Prostate gland (tissue), 2 donors: ENCODE results near the gene SLIT2. TPM values are rescaled to one million over a fixed set of nuclear protein-coding genes. Genes with fewer than 3 reads are reported as not detected.

ENCODE experiments used
- DNase-seq: peaks from one replicate; pipeline ENCODE4 v3.0.0-alpha.2; 2019; ENCODE audit warnings: low spot score
- H3K27ac ChIP-seq, 2 donors: fragments of 200-600 bp; sonication (generic); 2 replicates each; pipeline ENCODE4 v1.5.1; 2017 to 2019
- H3K27me3 ChIP-seq: fragments of 200-600 bp; sonication (generic); replicated peaks from 2 replicates; pipeline ENCODE4 v1.5.1; 2019; ENCODE audit not compliant: insufficient read depth
- H3K36me3 ChIP-seq, 2 donors: fragments of 200-600 bp; sonication (generic); 1 replicate in 1 of 2; 2 replicates in 1 of 2; pipeline versions ENCODE4 v1.5.1 to v1.8.1; 2017 to 2019
- H3K4me1 ChIP-seq: fragments of 200-600 bp; sonication (generic); replicated peaks from 2 replicates; pipeline ENCODE4 v1.5.1; 2019
- H3K4me3 ChIP-seq, 2 donors: fragments of 200-600 bp; sonication (generic); 2 replicates each; pipeline ENCODE4 v1.5.1; 2017 to 2019
- H3K9me3 ChIP-seq: fragments of 200-600 bp; sonication (generic); 2 replicates; pipeline ENCODE4 v1.5.1; 2017
- POLR2A ChIP-seq: fragments of 450-650 bp; IDR thresholded peaks from one replicate; pipeline ENCODE4 v1.6.1; 2016; ENCODE audit warnings: antibody characterized with exemption, mild to moderate bottlenecking
- POLR2AphosphoS5 ChIP-seq: sonication (generic); formaldehyde crosslinking; IDR thresholded peaks from one replicate; pipeline ENCODE4 v1.6.1; 2017; ENCODE audit warnings: antibody characterized with exemption
- WGBS: methylation state at CpG from one replicate; pipeline ENCODE4 v1.1.5; 2018; 5-methylcytosine and 5-hydroxymethylcytosine counted together
- intact Hi-C: fragments of 100-400 bp; cut with DNase I; formaldehyde crosslinking; loops from one replicate; pipeline ENCODE4 v1.14.2; 2022
- total RNA-seq, 2 donors: library from RNA; depleted of rRNA; stranded (reverse); fragments of >200 nt; gene quantifications; one replicate each; pipeline ENCODE4 v1.1.0, GENCODE V29; 2016
- TF ChIP-seq, protein P1 (sequence below), 4 experiments: fragments of 200-600 bp in 2 of 4; fragments of 450-650 bp in 2 of 4; sonication (generic) in 2 of 4; IDR thresholded peaks; 1 replicate in 3 of 4; 2 replicates in 1 of 4; pipeline ENCODE4 v1.5.1; 2016 to 2019; ENCODE audit warnings: antibody characterized with exemption in 4 of 4, mild to moderate bottlenecking in 2 of 4, moderate library complexity in 2 of 4

Gene SLIT2
- total RNA-seq, 2 donors from 2014 or later, result 8.5 to 11.0 TPM

DNA sequence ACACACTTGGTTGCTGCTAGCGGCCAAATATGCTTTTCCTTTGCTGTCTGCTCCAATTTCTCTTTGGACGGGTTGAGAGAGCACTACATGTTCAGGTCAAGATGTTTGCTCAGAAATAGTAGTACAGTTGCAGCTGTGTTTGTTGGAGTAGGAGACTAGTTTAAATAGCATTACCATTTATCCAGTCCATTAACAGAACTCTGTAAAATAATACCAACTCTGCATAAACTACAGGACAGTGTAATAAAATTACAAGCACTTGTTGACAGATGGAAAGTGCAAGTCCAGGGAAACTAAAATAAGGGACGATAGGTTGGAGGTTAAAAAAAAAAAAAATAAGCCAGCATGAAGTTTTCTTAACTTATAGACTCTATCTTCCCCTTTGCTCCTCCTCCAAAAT, 20.2 kb downstream of the SLIT2 start:
- Histone ChIP-seq H3K4me1 (no peaks in the 10 kb centered on the region), H3K36me3 (no peaks in the 10 kb centered on the region), H3K27ac (no peak overlapping the region), H3K27me3 (no peaks in the 10 kb centered on the region), H3K9me3 (no peaks in the 10 kb centered on the region), H3K4me3 (no peak overlapping the region)
- DNase-seq, result no peak
- 33% methylated on average over 3 of the region's 3 CpGs for WGBS
- TF ChIP-seq POLR2A (no peak), POLR2AphosphoS5 (no peak)
- TF ChIP-seq, protein P1, sequence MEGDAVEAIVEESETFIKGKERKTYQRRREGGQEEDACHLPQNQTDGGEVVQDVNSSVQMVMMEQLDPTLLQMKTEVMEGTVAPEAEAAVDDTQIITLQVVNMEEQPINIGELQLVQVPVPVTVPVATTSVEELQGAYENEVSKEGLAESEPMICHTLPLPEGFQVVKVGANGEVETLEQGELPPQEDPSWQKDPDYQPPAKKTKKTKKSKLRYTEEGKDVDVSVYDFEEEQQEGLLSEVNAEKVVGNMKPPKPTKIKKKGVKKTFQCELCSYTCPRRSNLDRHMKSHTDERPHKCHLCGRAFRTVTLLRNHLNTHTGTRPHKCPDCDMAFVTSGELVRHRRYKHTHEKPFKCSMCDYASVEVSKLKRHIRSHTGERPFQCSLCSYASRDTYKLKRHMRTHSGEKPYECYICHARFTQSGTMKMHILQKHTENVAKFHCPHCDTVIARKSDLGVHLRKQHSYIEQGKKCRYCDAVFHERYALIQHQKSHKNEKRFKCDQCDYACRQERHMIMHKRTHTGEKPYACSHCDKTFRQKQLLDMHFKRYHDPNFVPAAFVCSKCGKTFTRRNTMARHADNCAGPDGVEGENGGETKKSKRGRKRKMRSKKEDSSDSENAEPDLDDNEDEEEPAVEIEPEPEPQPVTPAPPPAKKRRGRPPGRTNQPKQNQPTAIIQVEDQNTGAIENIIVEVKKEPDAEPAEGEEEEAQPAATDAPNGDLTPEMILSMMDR (IDR thresholded peaks at IDR 0.05), result no peak
- intact Hi-C loops, result no loop called here

DNA sequence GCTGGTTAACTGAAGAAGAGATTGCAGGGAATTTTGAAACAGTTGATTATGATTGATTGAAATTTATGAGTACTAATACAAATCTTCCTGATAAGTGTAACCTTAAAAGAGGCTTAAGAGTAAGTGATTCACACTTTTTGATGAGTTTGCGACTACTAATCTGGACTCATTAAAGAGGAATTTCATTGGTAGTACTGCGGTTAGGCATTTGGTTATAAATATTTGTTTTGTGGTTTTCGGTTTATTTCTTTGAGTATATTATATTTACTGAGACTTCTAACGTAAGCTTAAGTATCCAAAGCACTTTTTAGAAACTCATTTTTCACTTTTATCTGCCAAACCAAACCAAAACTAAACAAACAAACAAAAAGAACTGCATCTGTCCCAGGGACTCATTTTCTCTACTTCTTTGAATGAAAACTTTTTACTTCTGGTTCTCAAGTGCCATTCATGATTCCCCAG, 20.7 kb downstream of the SLIT2 start:
- Histone ChIP-seq H3K27ac (no peak overlapping the region), H3K4me1 (no peaks in the 10 kb centered on the region), H3K9me3 (no peaks in the 10 kb centered on the region), H3K4me3 (no peak overlapping the region), H3K36me3 (no peaks in the 10 kb centered on the region), H3K27me3 (no peaks in the 10 kb centered on the region)
- intact Hi-C loops, result no loop called here
- no peak for TF ChIP-seq POLR2AphosphoS5
- TF ChIP-seq, protein P1 (IDR thresholded peaks at IDR 0.05), result no peak
- no peak for TF ChIP-seq POLR2A
- 39% methylated on average over 4 of the region's 4 CpGs for WGBS
- no peak for DNase-seq

DNA sequence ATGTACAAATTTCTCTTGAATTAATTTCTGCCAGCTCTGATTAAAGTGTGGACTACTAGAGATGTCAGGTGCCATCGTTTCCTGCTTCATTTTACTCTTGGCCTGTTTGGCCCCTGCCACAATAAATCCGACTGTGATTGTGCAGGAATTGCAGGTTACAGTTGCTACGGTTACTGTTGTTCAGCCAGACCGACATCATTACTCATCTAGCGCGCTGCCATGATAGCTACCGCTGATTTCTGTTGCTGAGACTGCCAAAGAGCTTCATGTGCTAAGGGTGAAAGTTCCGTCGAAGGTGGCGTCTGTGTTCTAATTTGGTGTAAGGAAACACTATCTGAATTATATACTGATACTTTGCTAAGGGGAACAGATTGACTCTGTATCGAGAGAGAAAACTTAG, 22.1 kb downstream of the SLIT2 start:
- no peaks in the 10 kb centered on the region for H3K9me3 ChIP-seq
- no peak for DNase-seq
- no peaks in the 10 kb centered on the region for H3K27me3 ChIP-seq
- H3K27ac ChIP-seq, result no peak overlapping the region
- H3K4me1 ChIP-seq, result no peaks in the 10 kb centered on the region
- H3K36me3 ChIP-seq, result no peaks in the 10 kb centered on the region
- no peak overlapping the region for H3K4me3 ChIP-seq
- TF ChIP-seq, protein P1 (IDR thresholded peaks at IDR 0.05), result no peak
- no peak for TF ChIP-seq POLR2A
- no peak for TF ChIP-seq POLR2AphosphoS5
- 76% methylated on average over 11 of the region's 11 CpGs for WGBS
- intact Hi-C loops, result no loop called here

DNA sequence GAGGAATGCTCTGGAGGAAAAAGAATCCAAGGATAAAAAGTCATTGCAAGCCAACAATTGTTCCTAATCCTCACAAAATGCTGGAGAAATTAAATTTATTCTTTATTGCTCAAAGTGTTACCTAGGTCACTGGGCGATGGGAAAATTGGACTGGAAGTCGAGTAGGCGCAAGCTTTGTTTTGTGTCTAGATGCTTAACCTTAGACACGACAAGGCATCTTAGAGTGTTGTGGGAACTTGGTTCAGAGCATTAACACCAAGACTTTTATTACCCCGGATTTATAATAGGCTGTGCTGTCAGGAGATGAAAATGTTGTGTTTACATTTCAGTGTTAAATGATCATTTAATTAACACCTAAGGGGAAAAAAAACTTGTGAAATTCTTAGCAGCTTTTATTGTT, 25.1 kb downstream of the SLIT2 start:
- WGBS, result 59% methylated on average over 5 of the region's 5 CpGs
- no peak overlapping the region for H3K4me3 ChIP-seq
- no peak for DNase-seq
- TF ChIP-seq, protein P1 (IDR thresholded peaks at IDR 0.05), result no peak
- TF ChIP-seq POLR2AphosphoS5 (no peak), POLR2A (no peak)
- intact Hi-C loops, result no loop called here
- H3K36me3 ChIP-seq, result no peaks in the 10 kb centered on the region
- H3K27me3 ChIP-seq, result no peaks in the 10 kb centered on the region
- H3K4me1 ChIP-seq, result no peaks in the 10 kb centered on the region
- no peaks in the 10 kb centered on the region for H3K9me3 ChIP-seq
- no peak overlapping the region for H3K27ac ChIP-seq

DNA sequence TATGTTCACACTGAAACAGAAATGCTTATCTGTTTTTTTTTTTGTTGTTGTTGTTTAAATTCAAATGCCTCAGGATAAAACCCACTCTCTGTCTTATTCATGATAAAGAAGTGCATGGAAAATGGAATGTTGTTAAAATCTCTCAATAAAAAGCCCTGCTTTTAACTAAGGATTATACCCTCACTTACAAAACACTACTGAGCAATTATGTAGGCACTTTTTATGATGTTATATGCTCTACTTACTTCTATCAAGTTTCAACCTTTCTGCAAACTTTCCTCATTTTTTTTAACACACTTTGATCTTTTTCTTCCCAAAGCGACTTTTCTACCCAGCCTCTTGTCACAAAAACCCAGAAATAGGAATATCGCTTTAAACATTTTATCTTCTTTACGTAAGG, 26.5 kb downstream of the SLIT2 start:
- Histone ChIP-seq H3K27ac (no peak overlapping the region), H3K36me3 (no peaks in the 10 kb centered on the region), H3K4me3 (no peak overlapping the region), H3K27me3 (no peaks in the 10 kb centered on the region), H3K9me3 (no peaks in the 10 kb centered on the region), H3K4me1 (no peaks in the 10 kb centered on the region)
- WGBS, result 85% methylated on average over 3 of the region's 3 CpGs
- intact Hi-C loops, result no loop called here
- TF ChIP-seq POLR2AphosphoS5 (no peak), POLR2A (no peak)
- TF ChIP-seq, protein P1 (IDR thresholded peaks at IDR 0.05), result no peak
- no peak for DNase-seq
